Activated CD8-positive, alpha-beta memory T cell treated with anti-CD3 and anti-CD28 coated beads, Interleukin-2, amount 10 ng/mL, durations not matched to agents 7 days and 5 days (primary cell): Measurements from ENCODE around the gene DNM1. TPM values are rescaled to one million over a fixed set of nuclear protein-coding genes. Genes with fewer than 3 reads are reported as not detected.

ENCODE experiments used
- ATAC-seq: fragments of 150-1000 bp; cut with Tn5 transposase; one replicate; pipeline ENCODE4 v1.10.0; 2021; ENCODE audit warnings: moderate library complexity
- CTCF ChIA-PET: fragments of 350-600 bp; sonication (Branson Sonifier 250); formaldehyde crosslinking; loops from one replicate; lab custom pipeline; 2021; ENCODE audit warnings: antibody characterized with exemption; lab: Charles Lee
- DNase-seq: peaks from one replicate; pipeline ENCODE4 v3.0.0-alpha.2; 2020
- H3K27ac Mint-ChIP-seq: one replicate; pipeline ENCODE4 v1.8.0; 2021; ENCODE audit warnings: mild to moderate bottlenecking, mixed read lengths
- H3K27me3 Mint-ChIP-seq: one replicate; pipeline ENCODE4 v1.8.0; 2021; ENCODE audit warnings: mixed read lengths
- H3K36me3 Mint-ChIP-seq: one replicate; pipeline ENCODE4 v1.8.0; 2021; ENCODE audit warnings: mild to moderate bottlenecking, mixed read lengths
- H3K4me1 Mint-ChIP-seq: one replicate; pipeline ENCODE4 v1.8.0; 2021; ENCODE audit warnings: mixed read lengths
- H3K4me3 Mint-ChIP-seq: one replicate; pipeline ENCODE4 v1.8.0; 2021; ENCODE audit warnings: mild to moderate bottlenecking, moderate library complexity, mixed read lengths
- H3K9me3 Mint-ChIP-seq: one replicate; pipeline ENCODE4 v1.8.0; 2022; ENCODE audit warnings: low read depth, mixed read lengths
- total RNA-seq, 2 experiments: library from RNA; stranded (reverse); gene quantifications; one replicate each; pipeline ENCODE4 v1.2.3, GENCODE V29; 2021

The DNM1 gene
- total RNA-seq, 2 experiments from 2014 or later = 0.40 to 0.79 TPM

DNA sequence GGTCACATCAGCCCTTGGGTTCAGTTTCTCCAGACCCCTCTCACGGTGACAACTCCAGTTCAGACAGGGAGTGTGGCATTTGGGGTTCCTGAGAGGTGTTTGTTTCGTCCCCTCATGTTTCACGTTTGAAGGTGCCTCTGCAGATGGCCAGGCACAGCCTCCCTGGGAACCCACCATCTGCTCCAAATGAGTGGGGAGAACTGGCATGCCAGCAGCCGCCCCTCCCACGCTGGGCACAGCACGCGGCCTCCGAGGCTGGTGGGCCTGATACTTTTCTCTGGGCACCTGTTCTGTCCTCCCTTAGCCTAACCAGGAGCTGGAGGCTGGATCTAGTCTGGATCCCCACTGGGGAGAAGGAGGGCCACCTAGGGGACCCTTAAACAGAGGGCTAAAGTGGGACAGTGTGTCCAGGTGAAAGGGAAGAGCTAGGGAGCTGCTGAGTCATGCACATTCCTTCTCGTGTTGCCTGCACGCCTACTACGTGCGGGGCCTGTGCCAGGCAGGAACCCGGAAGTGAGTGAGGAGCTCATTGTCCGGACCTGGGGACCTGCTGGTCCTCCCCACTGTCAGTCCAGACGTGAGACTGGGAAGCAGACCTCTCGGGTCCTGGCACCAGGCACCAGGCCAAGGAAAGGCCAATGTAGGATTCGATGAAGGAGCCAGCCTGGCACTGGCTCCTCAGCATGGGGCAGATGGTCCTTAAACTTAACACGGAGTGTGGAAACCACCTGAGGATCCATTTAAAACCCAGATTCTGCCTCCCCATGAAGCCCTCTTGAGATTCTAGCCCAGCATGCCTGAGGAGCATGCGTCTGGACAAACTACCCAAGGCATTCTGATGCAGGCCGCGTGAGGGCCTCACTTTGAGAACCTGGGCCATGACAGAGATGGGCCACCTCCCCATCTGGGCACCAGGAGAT lies 11.7 kb downstream of the DNM1 start:
- H3K9me3 Mint-ChIP-seq = no peaks in the 10 kb centered on the region
- ATAC-seq (no peak), DNase-seq (no peak)
- peaks cover 14% of the 10 kb centered on the region for H3K4me1 Mint-ChIP-seq
- H3K27ac Mint-ChIP-seq = no peak overlapping the region
- H3K4me3 Mint-ChIP-seq = no peak overlapping the region
- peaks cover 23% of the 10 kb centered on the region for H3K27me3 Mint-ChIP-seq
- H3K36me3 Mint-ChIP-seq = no peaks in the 10 kb centered on the region
- CTCF ChIA-PET = interaction anchor here (0.6 to 2.9 kb wide), 3 partner anchors 8 to 348 kb away, joined by 3 to 9 read pairs (median 3); no protein-coding TSS in a partner anchor

DNA sequence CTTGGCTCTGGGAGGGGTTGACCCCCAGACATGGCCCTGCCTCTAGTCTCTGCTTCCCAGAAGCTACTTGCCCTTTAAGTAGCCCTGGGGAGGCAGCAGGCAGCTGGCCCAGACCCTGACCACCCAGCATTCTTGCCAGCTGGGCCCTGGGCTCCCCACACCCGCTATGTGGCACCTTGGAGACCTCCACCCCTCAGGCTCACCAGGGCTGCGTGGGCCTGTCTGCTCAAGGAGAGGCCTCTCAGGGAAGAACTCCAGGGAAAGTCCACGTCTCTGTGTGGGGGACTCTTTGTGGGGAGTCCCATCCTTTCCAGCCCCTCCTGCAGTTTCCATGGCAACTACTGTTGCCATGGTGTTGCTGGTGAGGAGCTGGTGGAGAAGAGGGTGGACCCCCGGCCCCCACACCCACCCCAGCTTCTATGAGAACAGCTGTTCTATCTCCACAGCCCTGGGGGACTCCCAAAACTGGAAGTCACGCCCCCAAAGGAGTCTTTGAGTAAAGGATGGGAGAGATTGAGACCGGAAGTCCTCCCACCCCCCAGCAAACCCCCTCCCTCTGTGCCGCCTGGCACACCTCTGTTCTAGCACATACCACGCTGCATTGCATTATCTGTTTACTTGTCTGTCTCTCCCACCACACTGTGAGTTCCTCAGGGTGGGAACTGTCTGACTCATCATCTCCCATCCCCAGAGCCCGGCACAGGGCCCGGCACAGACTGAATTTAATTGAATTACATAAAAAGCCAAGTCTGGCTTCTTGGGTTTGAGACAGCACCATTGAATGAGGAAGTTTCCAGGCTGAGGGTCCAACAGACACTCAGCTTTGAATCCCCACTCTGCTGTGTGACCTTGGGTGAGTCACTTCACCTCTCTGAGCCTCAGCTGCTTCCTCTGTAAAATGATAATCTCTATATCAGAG lies 12.6 kb downstream of the DNM1 start:
- DNase-seq = no peak
- Mint-ChIP-seq H3K27ac (no peak overlapping the region), H3K36me3 (no peaks in the 10 kb centered on the region), H3K9me3 (no peaks in the 10 kb centered on the region), H3K4me1 (peaks cover 14% of the 10 kb centered on the region), H3K4me3 (no peak overlapping the region), H3K27me3 (peaks cover 22% of the 10 kb centered on the region)
- CTCF ChIA-PET = interaction anchor here (1.4 to 2.9 kb wide), 2 partner anchors 9 to 25 kb away, joined by 3 to 9 read pairs; no protein-coding TSS in a partner anchor
- ATAC-seq = no peak

DNA sequence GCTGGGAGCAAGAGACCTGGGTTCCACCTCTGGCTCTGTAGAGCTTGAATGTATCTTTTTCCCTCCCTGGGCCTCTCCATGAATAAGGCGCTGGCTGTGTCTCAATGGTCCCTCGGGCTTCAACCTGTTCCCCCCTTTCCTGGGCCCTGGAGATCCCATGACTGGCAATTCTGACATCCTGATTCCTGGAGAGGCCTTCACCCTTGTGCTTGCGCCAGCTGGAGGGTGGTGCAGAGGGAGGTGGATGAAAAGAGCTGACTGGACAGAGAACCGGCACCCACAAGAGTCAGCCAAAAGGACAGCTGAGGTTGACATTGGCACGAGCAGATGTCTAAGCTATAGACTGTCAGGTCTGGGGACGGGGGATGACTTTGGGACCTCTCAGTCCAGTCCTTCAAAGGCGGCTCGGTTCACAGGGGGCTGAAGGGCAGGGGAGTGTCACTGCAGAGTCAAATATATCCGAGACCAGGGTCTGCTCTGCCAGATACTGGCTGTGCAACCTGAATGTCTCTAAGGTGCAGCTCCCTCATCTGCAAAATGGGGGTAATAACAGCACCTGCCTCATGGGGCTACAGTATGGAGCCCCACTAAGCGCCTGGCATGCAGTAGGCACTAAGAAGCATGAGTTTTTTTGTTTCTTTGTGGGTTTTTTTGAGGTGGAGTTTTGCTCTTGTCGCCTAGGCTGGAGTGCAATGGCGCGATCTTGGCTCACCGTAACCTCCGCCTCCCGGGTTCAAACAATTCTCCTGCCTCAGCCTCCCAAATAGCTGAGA lies 13.8 kb downstream of the DNM1 start:
- H3K4me1 Mint-ChIP-seq = peaks cover 14% of the 10 kb centered on the region
- H3K27me3 Mint-ChIP-seq = peaks cover 12% of the 10 kb centered on the region
- H3K4me3 Mint-ChIP-seq = no peak overlapping the region
- H3K9me3 Mint-ChIP-seq = no peaks in the 10 kb centered on the region
- H3K27ac Mint-ChIP-seq = no peak overlapping the region
- ATAC-seq (no peak), DNase-seq (no peak)
- CTCF ChIA-PET = interaction anchor here (1.4 to 2.9 kb wide), 4 partner anchors 11 to 38 kb away, joined by 3 to 9 read pairs (median 6); no protein-coding TSS in a partner anchor
- no peaks in the 10 kb centered on the region for H3K36me3 Mint-ChIP-seq

DNA sequence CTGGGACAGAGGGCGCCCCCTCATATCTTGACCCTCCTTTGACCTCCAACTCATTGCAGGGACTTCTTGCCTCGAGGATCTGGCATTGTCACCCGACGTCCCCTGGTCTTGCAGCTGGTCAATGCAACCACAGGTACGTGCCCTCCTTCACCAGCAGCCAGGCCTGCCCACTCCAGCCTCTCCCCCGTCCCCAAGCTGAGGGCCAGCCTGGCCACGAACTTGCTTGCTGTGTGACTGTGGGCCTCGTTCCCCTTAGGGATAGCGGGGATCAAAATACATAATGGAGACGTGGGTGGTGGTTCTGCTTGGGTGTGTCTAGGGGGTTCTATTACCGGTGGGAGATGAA lies 15.0 kb downstream of the DNM1 start:
- H3K4me3 Mint-ChIP-seq = peak overlapping the region; percentile 72
- H3K9me3 Mint-ChIP-seq = no peaks in the 10 kb centered on the region
- H3K27ac Mint-ChIP-seq = peak overlapping the region; percentile 63
- H3K36me3 Mint-ChIP-seq = no peaks in the 10 kb centered on the region
- no peak for ATAC-seq
- no peak for DNase-seq
- peaks cover 14% of the 10 kb centered on the region for H3K4me1 Mint-ChIP-seq
- peaks cover under 1% of the 10 kb centered on the region for H3K27me3 Mint-ChIP-seq
- CTCF ChIA-PET = interaction anchor here (0.6 to 2.0 kb wide), 9 partner anchors 14 to 202 kb away, joined by 3 to 6 read pairs (median 3); partner anchors contain the start of gene DNM1

DNA sequence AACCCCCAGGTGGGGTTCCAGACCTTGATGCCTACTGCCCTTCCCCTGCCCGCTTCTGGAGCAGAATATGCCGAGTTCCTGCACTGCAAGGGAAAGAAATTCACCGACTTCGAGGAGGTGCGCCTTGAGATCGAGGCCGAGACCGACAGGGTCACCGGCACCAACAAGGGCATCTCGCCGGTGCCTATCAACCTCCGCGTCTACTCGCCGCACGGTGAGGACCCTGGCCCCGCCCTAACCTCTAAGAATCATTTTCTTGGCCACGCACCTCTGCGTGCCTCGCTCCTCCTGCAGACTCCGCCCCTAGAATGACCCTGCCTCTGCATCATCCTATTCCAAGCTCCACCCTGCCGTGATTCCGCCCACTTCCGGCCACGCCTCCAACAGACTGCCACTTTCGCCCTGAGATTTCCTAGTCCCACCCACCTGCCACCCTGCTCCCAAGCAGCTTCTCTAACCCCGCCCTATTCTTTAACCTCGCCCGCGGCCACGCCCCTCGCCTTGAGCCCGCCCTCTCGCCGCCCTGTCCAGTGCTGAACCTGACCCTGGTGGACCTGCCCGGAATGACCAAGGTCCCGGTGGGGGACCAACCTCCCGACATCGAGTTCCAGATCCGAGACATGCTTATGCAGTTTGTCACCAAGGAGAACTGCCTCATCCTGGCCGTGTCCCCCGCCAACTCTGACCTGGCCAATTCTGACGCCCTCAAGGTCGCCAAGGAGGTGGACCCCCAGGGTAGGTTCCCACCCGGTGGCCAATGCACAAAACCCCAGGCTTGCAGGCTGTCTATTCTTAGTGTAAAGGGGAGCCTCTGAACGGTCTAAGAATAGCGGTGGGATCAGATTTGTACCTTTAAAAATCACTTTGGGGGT lies 15.6 kb downstream of the DNM1 start:
- DNase-seq (peak; percentile 97), ATAC-seq (peak; percentile 97)
- no peaks in the 10 kb centered on the region for H3K36me3 Mint-ChIP-seq
- H3K27ac Mint-ChIP-seq = peak overlapping the region; percentile 63
- CTCF ChIA-PET = interaction anchor here (0.6 to 2.0 kb wide), 8 partner anchors 15 to 201 kb away, joined by 3 to 6 read pairs (median 3); partner anchors contain the start of gene DNM1
- H3K9me3 Mint-ChIP-seq = no peaks in the 10 kb centered on the region
- no peaks in the 10 kb centered on the region for H3K27me3 Mint-ChIP-seq
- peak overlapping the region; percentile 72 for H3K4me3 Mint-ChIP-seq
- H3K4me1 Mint-ChIP-seq = peaks cover 14% of the 10 kb centered on the region

DNA sequence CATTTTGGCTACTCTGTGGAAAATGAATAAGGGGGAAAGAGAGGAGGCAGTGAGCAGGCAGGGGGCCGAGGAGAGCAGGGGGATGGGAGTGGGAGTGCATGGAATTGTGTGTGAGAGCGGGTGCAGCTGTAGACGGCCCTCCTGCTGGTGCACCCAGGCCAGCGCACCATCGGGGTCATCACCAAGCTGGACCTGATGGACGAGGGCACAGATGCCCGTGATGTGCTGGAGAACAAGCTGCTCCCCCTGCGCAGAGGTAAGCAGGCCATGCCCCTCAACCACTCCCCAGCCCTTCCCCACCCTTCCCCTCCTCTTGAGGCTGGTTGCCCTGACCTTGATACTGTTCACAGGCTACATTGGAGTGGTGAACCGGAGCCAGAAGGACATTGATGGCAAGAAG lies 16.7 kb downstream of the DNM1 start:
- CTCF ChIA-PET = no interaction called here
- Mint-ChIP-seq H3K4me3 (no peak overlapping the region), H3K27ac (no peak overlapping the region), H3K36me3 (no peaks in the 10 kb centered on the region), H3K9me3 (no peaks in the 10 kb centered on the region), H3K4me1 (peaks cover 14% of the 10 kb centered on the region), H3K27me3 (no peaks in the 10 kb centered on the region)
- ATAC-seq (no peak), DNase-seq (no peak)

DNA sequence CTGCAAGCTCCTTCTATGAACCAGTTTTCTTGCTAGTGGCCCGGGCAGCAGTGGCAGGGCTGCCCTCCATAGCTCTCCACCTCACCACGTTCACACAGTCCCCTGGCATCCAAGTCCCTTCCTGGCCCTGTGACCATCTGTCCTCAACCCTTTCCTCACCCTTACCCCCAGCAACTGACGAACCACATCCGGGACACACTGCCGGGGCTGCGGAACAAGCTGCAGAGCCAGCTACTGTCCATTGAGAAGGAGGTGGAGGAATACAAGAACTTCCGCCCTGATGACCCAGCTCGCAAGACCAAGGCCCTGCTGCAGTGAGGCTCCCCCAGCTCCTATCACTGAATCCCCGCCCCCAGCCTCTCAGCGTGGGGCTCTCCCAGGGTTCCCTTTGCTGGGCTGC lies 18.8 kb downstream of the DNM1 start:
- Mint-ChIP-seq H3K27ac (no peak overlapping the region), H3K27me3 (peaks cover 4% of the 10 kb centered on the region), H3K9me3 (no peaks in the 10 kb centered on the region), H3K4me1 (peaks cover 14% of the 10 kb centered on the region), H3K4me3 (no peak overlapping the region), H3K36me3 (no peaks in the 10 kb centered on the region)
- CTCF ChIA-PET = no interaction called here
- DNase-seq = no peak
- no peak for ATAC-seq

DNA sequence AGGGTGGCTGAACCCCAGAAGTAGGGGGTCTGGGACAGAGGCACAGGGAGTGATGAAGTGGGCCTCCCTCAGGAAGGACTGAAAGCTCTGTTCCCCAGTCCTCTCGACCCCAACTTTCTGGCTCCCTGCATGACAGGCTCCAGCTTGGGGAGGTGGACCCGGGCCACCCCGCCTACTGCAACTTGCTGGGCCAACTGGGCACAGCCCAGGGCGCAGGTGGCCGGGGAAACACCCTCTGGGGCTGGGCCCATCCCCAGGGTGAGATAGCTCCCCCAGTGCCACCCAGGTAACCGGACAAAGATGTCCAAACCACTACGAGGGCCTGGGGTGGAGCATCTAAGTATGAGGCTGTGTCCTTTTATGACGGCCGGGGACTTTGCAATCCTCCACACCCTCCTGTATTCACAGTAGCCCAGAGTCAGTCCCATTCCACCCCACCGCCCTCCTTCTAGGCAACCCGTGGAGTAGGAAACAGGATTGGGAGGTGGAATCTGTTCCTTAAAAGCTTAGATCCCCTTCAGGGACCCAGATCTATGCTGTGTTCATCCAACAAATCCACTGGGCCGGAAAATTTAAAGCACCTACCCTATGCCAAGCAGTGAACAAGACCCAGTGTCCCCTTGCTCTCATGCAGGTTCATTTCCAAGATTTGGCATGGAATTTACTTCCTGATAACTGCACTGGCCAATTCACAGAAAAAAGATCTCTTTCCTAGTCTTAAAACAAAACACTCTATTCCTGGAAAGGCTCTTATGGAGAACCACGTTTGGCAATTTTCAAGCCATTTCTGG lies 19.9 kb downstream of the DNM1 start:
- Mint-ChIP-seq H3K27me3 (peaks cover 7% of the 10 kb centered on the region), H3K36me3 (no peaks in the 10 kb centered on the region), H3K27ac (no peak overlapping the region), H3K9me3 (no peaks in the 10 kb centered on the region), H3K4me1 (peaks cover 11% of the 10 kb centered on the region), H3K4me3 (no peak overlapping the region)
- CTCF ChIA-PET = no interaction called here
- ATAC-seq = no peak
- DNase-seq = no peak

DNA sequence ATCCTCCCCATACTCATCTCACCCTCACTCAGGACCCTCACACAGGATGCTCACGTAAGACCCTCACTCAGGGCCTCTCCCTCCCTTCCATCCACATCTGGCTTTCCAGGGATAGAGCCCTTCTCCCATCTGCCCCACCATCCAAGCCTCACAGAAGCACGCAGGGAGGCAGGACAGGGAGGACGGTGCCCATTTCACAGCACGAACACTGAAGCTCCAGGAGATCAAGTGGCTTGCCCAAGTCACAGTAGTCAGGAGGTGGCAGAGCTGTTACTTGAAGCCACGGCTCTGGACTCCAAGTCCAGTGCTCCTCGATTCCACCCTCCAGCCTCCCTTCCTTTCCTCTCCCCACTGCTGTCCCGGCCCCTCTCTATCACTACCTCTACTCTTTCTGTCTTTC lies 21.7 kb downstream of the DNM1 start:
- no peaks in the 10 kb centered on the region for H3K4me1 Mint-ChIP-seq
- H3K27me3 Mint-ChIP-seq = peaks cover 7% of the 10 kb centered on the region
- ATAC-seq (no peak), DNase-seq (no peak)
- no peak overlapping the region for H3K27ac Mint-ChIP-seq
- no peak overlapping the region for H3K4me3 Mint-ChIP-seq
- CTCF ChIA-PET = no interaction called here
- no peaks in the 10 kb centered on the region for H3K9me3 Mint-ChIP-seq
- H3K36me3 Mint-ChIP-seq = no peaks in the 10 kb centered on the region

DNA sequence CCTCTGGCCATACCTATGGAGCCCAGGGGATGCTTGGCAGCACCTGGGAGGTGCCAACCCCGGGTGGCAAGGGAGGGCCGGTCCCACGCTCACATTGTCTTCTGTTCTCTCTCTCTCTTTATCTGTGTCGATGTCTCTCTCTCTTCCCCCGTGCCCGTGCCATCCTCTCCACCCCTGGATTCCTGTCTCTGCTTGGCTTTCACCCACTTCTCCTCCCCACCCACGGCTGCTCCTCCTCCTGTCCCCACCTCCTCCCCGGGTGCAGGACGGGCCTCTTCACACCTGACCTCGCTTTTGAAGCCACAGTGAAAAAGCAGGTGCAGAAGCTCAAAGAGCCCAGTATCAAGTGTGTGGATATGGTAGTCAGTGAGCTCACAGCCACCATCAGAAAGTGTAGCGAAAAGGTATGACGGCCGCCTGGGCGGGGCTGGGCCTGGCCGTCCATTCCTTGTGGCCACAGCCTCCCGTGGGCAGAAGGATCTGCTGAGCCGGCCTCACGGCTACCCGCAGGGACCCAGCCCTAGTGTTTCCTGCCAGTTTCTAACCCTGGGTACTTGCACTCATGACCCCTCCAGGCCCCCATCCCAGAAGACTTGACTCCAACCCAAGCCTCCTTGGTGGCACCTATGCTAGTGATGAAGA lies 22.7 kb downstream of the DNM1 start:
- H3K9me3 Mint-ChIP-seq = no peaks in the 10 kb centered on the region
- no peak overlapping the region for H3K27ac Mint-ChIP-seq
- no peaks in the 10 kb centered on the region for H3K4me1 Mint-ChIP-seq
- CTCF ChIA-PET = interaction anchor here (0.8 to 0.9 kb wide), 2 partner anchors 19 to 29 kb away, joined by 3 to 4 read pairs; no protein-coding TSS in a partner anchor
- no peak overlapping the region for H3K4me3 Mint-ChIP-seq
- DNase-seq (no peak), ATAC-seq (no peak)
- no peaks in the 10 kb centered on the region for H3K36me3 Mint-ChIP-seq
- peaks cover 7% of the 10 kb centered on the region for H3K27me3 Mint-ChIP-seq

DNA sequence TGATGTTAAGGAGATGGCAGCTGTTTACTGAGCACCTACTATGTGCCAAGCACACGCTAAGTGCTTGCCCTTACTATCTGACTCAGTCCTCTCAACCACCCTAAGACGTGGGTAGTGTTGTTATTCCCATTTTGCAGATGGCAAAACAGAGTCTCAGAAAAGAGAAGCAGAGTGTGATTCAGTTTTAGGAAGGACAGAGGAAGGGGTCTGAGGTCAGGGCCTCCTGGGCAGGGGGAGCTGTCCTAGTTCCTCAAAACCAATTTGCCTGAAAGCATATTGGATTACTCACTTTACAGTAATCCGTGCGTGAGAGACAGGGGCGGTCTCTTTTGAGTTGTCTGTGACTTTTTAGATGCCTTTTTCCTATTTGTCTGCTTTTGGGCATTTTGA lies 23.2 kb downstream of the DNM1 start:
- DNase-seq = no peak
- H3K36me3 Mint-ChIP-seq = no peaks in the 10 kb centered on the region
- no peaks in the 10 kb centered on the region for H3K9me3 Mint-ChIP-seq
- CTCF ChIA-PET = interaction anchor here (0.8 kb wide), 1 partner anchor 19 kb away, joined by 4 read pairs; no protein-coding TSS in a partner anchor
- H3K27me3 Mint-ChIP-seq = peaks cover 7% of the 10 kb centered on the region
- H3K4me1 Mint-ChIP-seq = no peaks in the 10 kb centered on the region
- ATAC-seq = no peak
- no peak overlapping the region for H3K4me3 Mint-ChIP-seq
- H3K27ac Mint-ChIP-seq = no peak overlapping the region
